Nasal cavity respiratory epithelium epithelial cell of viscerocranial mucosa (primary cell): ENCODE measurements around the gene IL36G. TPM values are rescaled to one million over a fixed set of nuclear protein-coding genes. Genes with fewer than 3 reads are reported as not detected.

Experiments used
- total RNA-seq: library from RNA; depleted of rRNA; stranded (reverse); fragments of >200 nt; gene quantifications from 2 replicates; pipeline ENCODE4 v1.2.3, GENCODE V29; 2014

Gene IL36G
- 1.7 and 2.6 TPM in 2 replicates for total RNA-seq

DNA sequence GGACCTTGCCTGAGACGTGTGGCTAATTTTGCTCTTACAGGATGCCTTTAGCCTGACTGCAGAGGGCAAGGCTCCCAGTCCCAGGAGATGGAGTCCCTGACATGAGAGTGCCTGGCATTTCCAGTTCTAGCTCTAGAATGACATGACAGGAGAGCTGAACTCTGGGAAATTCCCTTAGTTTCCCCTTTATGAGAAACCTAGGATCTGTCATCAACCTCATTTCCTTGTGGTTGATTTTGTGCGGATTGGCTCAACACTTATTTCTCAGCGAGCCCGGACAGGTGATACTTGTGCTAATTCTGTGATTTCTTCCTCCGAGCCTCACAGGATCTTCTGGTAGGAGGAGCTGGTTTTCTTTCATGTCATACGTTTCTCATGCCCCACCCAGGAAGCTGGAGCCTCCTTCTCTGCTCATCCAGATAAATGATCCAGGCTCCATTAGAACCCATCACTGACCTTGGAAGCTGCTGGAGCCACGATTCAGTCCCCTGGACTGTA, at the start of gene IL36G:
Gene IL36G (plus strand): TSS at position 448 of the 498 bp plus-strand sequence. CDS start 633 bp downstream, outside the sequence.

DNA sequence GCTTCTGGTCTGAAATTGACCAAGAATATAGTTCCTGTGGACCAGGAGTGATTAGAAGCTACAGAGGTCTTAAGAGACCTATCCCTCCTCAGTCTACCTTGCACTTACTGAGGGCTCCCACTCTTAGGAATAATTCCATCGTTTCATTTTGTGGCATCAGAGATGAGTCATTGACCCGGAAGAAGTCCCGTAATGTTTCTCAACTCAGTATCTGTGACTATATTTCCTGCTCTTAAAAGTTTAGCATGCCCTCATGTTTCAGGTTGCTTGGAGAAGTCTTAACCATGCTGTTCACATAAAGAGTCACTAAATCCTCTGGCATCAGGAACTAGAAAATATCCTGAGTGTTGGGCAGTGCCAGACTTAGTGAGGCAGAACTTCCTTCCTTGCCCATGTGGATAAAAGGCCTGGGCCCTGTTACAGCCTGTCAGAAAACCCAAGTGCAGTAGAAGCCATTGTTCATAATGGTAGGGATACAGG, 27.3 kb downstream of the IL36G start, which contains the start of gene IL36A:
Gene IL36A (plus strand): TSS at position 430 of the 480 bp plus-strand sequence. CDS start 413 bp downstream, outside the sequence.

Other genes starting within 250 kb of the IL36G start
- 0.07 and 0.34 TPM in 2 replicates for gene CKAP2L, start 213.4 kb upstream of the IL36G start, total RNA-seq
- gene IL1A, start 193.5 kb upstream of the IL36G start, total RNA-seq, result 387 and 393 TPM in 2 replicates
- 176 and 257 TPM in 2 replicates for gene IL1B, start 141.2 kb upstream of the IL36G start, total RNA-seq
- gene IL37, start 66.8 kb upstream of the IL36G start, total RNA-seq, result not detected in 2 replicates
- gene IL36A, start 27.5 kb downstream of the IL36G start, total RNA-seq, result 1.0 and 1.2 TPM in 2 replicates
- under 0.01 TPM in 1 of 2 replicates, not detected in the other for gene IL36B, start 74.9 kb downstream of the IL36G start, total RNA-seq
- 2.0 and 5.1 TPM in 2 replicates for gene IL36RN, start 81.2 kb downstream of the IL36G start, total RNA-seq
- gene IL1F10, start 90.0 kb downstream of the IL36G start, total RNA-seq, result 0.34 TPM in 1 of 2 replicates, not detected in the other
- 53.7 and 106 TPM in 2 replicates for gene IL1RN, start 149.6 kb downstream of the IL36G start, total RNA-seq
- gene PSD4, start 196.0 kb downstream of the IL36G start, total RNA-seq, result 14.4 and 29.4 TPM in 2 replicates